Large intestine (tissue), 3 donors: ENCODE results near the gene NEBL. TPM values are rescaled to one million over a fixed set of nuclear protein-coding genes. Genes with fewer than 3 reads are reported as not detected.

Source experiments
- DNase-seq, 2 donors: peaks; one replicate each; pipeline versions ENCODE4 v3.0.0 to v3.0.0-alpha.2; 2013
- H3K27ac ChIP-seq: one replicate; pipeline ENCODE4 v1.5.1; 2013; ENCODE audit warnings: low read length
- H3K27me3 ChIP-seq: 2 replicates; pipeline ENCODE4 v1.6.1; 2013; ENCODE audit warnings: low read length; ENCODE audit not compliant: control insufficient read depth, insufficient read depth
- H3K36me3 ChIP-seq: 2 replicates; pipeline ENCODE4 v1.6.1; 2013; ENCODE audit warnings: low read length; ENCODE audit not compliant: control insufficient read depth, insufficient read depth
- H3K4me1 ChIP-seq: one replicate; pipeline ENCODE4 v1.6.1; 2013; ENCODE audit warnings: low read length; ENCODE audit not compliant: control insufficient read depth, insufficient read depth
- H3K4me3 ChIP-seq: one replicate; pipeline ENCODE4 v1.5.1; 2013; ENCODE audit warnings: low read length
- H3K9me3 ChIP-seq: one replicate; pipeline ENCODE4 v1.6.1; 2013; ENCODE audit warnings: mild to moderate bottlenecking, low read depth, low read length, moderate library complexity; ENCODE audit not compliant: control insufficient read depth
- WGBS: methylation state at CpG from one replicate; pipeline ENCODE4 v1.1.5; 2013; ENCODE audit warnings: low lambda C conversion rate; ENCODE audit not compliant: insufficient coverage; 5-methylcytosine and 5-hydroxymethylcytosine counted together
- polyA plus RNA-seq: library from polyadenylated mRNA; unstranded; fragments of 120-200 nt; gene quantifications from one replicate; pipeline ENCODE4 v1.2.1, GENCODE V29; 2013

The NEBL gene
- polyA plus RNA-seq, 1 donor, result 3.3 TPM

DNA sequence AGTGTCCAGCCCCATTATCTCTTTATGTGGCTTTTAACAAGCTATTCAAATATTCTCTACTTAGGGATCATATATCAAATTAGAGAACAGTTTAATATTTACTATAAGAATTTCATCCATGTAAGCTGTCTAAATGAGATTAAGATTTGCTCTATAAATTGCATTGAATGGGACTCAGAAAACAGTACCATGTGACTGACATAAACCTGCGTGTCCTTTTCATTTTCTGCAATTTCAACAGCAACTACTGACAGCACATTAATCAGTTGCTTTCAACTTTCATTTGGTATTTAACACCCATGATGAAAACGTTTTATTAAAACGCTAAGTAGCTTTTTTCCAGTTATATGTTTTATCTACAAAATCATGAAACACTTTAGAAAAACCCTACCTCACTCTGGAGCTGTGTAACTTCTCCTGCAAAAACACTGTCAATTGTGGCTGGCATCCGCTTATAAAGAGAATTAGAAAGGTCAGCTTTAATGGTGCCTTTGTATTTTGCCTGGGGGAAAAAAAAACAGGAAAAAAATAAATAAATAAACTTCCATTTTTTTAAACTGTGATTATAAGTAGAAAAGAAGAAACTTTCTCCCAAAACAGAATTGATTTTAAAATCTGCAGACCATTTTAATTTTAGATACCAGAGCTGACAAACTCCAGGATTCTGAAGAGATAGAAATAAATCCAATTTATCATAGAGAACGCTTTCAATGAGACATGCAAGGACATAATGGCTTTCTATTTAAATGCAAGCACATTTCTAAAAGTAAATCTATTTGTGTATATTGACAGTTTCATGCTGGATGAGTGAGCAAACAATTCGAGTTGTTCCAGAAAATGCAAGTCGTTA, 9.2 kb downstream of the NEBL start:
- H3K4me1 ChIP-seq, result no peaks in the 10 kb centered on the region
- no peak overlapping the region for H3K27ac ChIP-seq
- no peak overlapping the region for H3K4me3 ChIP-seq
- DNase-seq, result no peak
- WGBS, result 50% methylated on average over 2 of the region's 7 CpGs
- H3K9me3 ChIP-seq, result no peaks in the 10 kb centered on the region
- H3K36me3 ChIP-seq, result no peaks in the 10 kb centered on the region
- H3K27me3 ChIP-seq, result no peaks in the 10 kb centered on the region

DNA sequence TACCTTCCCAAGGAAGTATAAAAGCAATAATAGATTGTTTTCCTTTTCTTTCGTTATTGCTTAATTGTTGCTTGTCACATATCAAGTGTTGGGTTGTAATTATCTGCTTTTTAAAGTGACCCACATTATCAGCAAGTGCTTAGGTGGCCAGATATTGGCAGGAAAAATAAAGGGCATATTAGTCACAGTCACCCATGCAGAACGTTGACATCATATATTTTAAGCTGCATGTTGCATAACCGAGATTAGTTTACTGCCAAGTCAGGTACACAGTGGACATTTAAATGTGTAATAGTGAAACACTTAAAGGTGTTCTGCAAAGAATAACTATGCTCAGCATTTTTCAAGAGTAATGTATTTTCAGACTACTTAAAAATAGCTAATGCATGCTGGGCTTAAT, 11.4 kb downstream of the NEBL start:
- Histone ChIP-seq H3K4me1 (no peaks in the 10 kb centered on the region), H3K27me3 (no peaks in the 10 kb centered on the region), H3K9me3 (no peaks in the 10 kb centered on the region), H3K36me3 (no peaks in the 10 kb centered on the region), H3K4me3 (no peak overlapping the region), H3K27ac (no peak overlapping the region)
- DNase-seq, result peak; percentile 22 to 60
- 43% methylated on average over 1 of the region's 3 CpGs for WGBS

DNA sequence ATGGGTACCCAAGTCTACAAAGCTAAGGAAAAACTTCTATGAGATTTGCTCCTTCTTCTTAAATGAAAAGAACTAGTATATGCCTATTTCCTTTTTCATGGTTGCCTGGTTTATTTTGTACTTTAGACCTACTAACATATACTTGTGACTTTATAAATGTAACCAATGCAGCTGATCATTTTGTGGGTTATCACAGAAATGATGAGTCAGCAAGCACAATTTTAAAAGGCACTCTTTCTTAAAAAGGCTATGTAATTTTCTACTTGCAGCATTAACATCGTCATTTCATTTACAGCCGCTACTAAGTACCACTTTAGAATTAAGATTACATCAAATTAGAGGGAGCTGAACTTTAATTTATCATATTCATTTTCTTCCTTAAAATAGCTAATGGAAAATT, 13.6 kb downstream of the NEBL start:
- DNase-seq, result no peak
- H3K36me3 ChIP-seq, result no peaks in the 10 kb centered on the region
- WGBS, result no CpG with 5 or more reads among the region's 2 CpGs

DNA sequence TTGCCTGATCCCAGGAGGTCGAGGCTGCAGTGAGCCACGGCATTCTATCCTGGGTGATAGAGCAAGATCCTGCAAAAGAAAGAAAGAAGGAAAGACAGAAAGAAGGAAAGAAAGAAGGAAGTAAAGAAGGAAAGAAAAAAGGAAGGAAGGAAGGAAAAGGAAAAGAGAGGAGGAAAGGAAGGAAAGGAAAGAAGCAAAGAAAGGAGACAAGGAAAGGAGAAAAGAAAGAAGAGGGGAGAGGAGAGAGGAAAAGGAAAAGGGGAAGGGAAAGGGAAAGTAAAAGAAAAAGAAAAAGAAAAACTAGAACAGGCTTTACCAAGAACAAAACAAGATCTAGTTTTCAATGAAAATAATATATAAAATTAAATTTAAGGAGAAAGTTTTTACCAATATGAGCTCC, 15.0 kb downstream of the NEBL start:
- H3K9me3 ChIP-seq, result no peaks in the 10 kb centered on the region
- H3K36me3 ChIP-seq, result no peaks in the 10 kb centered on the region
- H3K27me3 ChIP-seq, result no peaks in the 10 kb centered on the region
- H3K4me1 ChIP-seq, result no peaks in the 10 kb centered on the region
- no peak overlapping the region for H3K27ac ChIP-seq
- H3K4me3 ChIP-seq, result no peak overlapping the region
- DNase-seq, result no peak
- 95% methylated on average over 2 of the region's 2 CpGs for WGBS

More for the DNA sequence above, 13.6 kb downstream of the NEBL start:
- Histone ChIP-seq H3K4me3 (no peak overlapping the region), H3K27me3 (no peaks in the 10 kb centered on the region), H3K9me3 (no peaks in the 10 kb centered on the region), H3K4me1 (no peaks in the 10 kb centered on the region), H3K27ac (no peak overlapping the region)

DNA sequence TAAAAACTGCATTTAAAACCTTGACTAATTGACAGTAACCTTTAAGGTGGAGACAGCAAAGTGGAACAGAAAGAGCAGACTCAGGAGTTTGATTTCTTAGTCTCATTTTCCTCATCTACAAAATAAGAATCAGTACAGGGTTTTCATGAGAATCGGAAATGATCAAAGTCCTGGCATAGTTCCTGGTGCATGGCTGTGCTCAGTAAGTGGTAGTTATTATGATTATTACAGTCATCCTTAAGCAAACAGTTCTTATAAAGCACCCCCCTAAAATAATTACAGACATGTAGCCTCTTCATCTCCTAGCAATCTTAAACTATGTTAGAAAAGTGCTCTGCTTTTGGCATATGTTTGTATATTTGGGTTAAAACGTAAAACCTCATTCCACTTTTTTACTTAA, 18.0 kb downstream of the NEBL start:
- DNase-seq, result no peak
- H3K9me3 ChIP-seq, result no peaks in the 10 kb centered on the region
- no peaks in the 10 kb centered on the region for H3K4me1 ChIP-seq

DNA sequence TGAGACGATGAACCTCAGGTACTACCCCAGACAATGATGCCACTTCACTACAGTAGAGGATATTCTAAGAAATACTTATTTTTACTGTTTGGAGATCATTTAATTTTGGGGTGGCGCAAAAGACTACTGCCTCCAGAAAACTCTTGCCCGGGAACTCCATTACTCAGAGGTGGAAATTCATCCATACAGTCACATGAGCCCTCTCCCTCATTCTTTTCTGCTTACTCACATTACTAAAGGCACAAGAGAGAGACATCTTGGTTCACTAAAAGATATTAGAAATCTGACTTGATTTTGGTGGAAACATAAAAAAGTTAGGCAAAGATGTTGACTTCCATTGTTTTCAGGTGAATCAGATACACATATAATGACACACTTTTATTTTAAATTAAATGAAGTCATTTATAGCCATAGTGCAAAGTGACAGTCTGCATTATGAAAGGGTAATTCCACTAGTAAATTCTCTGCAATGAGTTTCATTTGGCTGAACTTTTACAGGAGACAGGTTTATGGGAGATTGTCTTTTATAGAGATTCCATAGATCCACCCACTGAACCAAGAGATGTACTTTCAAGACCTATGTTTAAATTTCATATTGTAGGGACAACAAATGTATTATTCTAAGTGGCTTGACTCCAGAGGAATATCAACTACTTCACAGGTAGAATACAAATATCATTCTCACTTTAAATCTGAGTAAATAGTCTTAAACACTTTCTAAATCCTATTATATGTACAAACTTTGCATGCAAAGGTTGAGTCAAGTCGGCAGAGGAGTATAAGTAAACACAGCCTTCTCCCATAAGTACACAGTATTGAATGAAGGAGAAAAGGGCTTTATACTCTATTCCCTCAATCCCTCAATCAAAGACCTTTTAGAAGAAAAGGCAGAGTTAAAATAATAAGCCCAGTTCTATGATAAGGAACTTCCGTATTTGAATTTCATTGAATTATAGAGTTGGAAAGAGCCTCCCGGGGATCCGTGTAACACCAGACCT, 18.8 kb downstream of the NEBL start:
- no peak for DNase-seq
- 100% methylated on average over 1 of the region's 7 CpGs for WGBS
- Histone ChIP-seq H3K27me3 (no peaks in the 10 kb centered on the region), H3K4me1 (no peaks in the 10 kb centered on the region), H3K36me3 (no peaks in the 10 kb centered on the region), H3K9me3 (no peaks in the 10 kb centered on the region), H3K27ac (no peak overlapping the region), H3K4me3 (no peak overlapping the region)

More for the DNA sequence above, 18.0 kb downstream of the NEBL start:
- Histone ChIP-seq H3K27me3 (no peaks in the 10 kb centered on the region), H3K36me3 (no peaks in the 10 kb centered on the region), H3K27ac (no peak overlapping the region), H3K4me3 (no peak overlapping the region)
- WGBS, result 100% methylated on average over 1 of the region's 2 CpGs

DNA sequence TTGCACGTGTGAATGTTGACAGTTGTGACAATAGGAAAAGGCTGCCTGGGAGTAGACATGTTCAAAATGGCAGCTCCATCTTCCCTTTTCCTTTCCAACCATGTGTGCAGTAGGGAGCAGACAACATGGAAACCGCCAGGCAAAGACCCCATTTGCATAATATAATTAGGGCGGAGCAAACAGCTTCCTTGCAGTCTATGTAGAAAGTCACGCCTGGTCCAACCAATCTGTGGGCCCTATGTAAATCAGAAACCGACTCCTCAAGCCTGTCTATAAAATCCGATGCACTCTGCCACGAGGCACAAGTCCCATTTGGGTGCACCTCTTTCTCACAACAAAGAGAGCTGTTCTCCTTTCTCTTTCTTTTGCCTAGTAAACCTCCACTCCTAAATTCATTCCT, 19.6 kb downstream of the NEBL start:
- 100% methylated on average over 1 of the region's 7 CpGs for WGBS

DNA sequence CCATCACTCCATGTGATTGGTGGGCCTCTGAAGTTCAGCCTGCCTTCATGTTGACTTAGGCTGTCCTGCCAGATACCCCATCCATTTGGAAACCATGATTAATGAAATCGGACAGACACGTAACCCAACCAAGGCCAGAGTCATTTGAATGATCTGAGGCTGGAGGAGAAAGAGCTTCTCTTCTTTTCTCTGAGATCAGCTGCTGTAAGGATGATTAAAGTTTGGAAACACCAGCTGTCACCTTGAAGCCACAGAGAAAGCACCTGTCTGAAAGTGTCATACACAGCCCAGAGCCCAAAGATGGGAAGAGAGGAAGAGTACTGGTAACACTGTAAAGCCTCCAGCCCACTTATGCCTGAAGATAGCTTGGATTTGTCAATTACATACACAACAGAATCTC, 22.9 kb downstream of the NEBL start:
- no peaks in the 10 kb centered on the region for H3K27me3 ChIP-seq
- no peaks in the 10 kb centered on the region for H3K4me1 ChIP-seq
- DNase-seq, result no peak
- H3K27ac ChIP-seq, result no peak overlapping the region
- WGBS, result no CpG with 5 or more reads among the region's 2 CpGs
- H3K36me3 ChIP-seq, result no peaks in the 10 kb centered on the region
- H3K4me3 ChIP-seq, result no peak overlapping the region
- H3K9me3 ChIP-seq, result no peaks in the 10 kb centered on the region

More for the DNA sequence above, 19.6 kb downstream of the NEBL start:
- Histone ChIP-seq H3K27me3 (no peaks in the 10 kb centered on the region), H3K4me1 (no peaks in the 10 kb centered on the region), H3K9me3 (no peaks in the 10 kb centered on the region), H3K36me3 (no peaks in the 10 kb centered on the region), H3K4me3 (no peak overlapping the region), H3K27ac (no peak overlapping the region)
- no peak for DNase-seq

DNA sequence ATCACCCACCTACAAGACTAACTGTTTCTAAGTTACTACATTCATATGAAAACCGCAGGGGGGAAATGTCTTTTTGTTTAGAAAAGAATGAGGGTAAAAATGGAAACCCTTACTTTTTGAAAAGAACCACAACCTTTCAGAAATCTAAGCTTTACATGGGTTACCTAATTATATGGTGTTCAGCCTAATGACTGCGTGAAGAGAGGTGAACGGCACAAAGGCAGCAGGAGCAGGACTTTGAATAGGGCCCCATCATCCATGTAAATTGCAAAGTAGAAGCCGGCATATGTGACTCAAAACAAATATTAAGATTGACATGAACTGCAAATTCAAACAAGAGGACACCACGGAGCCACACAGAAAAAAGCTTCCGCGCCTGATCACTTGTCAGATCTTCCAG, 25.1 kb downstream of the NEBL start:
- WGBS, result 58% methylated on average over 2 of the region's 7 CpGs
- Histone ChIP-seq H3K27ac (no peak overlapping the region), H3K9me3 (no peaks in the 10 kb centered on the region), H3K4me3 (no peak overlapping the region), H3K27me3 (no peaks in the 10 kb centered on the region), H3K36me3 (no peaks in the 10 kb centered on the region), H3K4me1 (no peaks in the 10 kb centered on the region)
- no peak for DNase-seq

DNA sequence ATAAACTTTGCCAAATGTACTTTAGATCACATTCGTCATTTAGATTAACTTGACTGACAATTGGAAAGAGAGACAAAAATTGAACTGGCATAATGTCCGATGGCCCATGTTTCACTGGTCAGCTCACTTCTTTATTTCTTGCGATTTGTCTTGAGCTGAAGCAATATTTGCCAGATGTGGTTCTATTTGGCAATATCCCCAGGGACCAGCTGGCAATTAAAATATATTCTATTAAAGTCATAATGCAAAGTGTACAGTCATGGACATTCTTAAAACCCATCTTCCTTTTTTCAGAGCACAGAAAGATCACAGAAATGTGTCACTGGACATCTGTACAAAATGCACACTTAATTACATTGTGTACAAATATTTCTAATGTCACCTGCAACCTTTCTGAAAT, 26.3 kb downstream of the NEBL start:
- Histone ChIP-seq H3K4me1 (no peaks in the 10 kb centered on the region), H3K9me3 (no peaks in the 10 kb centered on the region), H3K27me3 (no peaks in the 10 kb centered on the region), H3K4me3 (no peak overlapping the region), H3K27ac (no peak overlapping the region), H3K36me3 (no peaks in the 10 kb centered on the region)
- WGBS, result 86% methylated on average over 1 of the region's 3 CpGs
- DNase-seq, result no peak
